GM13977 (cell line): ENCODE results near the gene PEAK1.

Source experiments
- DNase-seq: peaks from one replicate; pipeline ENCODE4 v3.0.0; 2012; ENCODE audit warnings: low spot score
- in situ Hi-C: fragments of 300-500 bp; cut with MboI; formaldehyde crosslinking; loops from one replicate; pipeline ENCODE4 v1.12.0; 2022; ENCODE audit warnings: low sequenced_read_pairs, low pct_unique_long_range_greater_than_20kb, mixed read lengths, inconsistent platforms; ENCODE audit not compliant: unreplicated experiment
- TF ChIP-seq, protein P1 (sequence below): IDR thresholded peaks from 2 replicates; pipeline ENCODE4 v1.5.1; 2012; ENCODE audit warnings: mild to moderate bottlenecking, control low read depth; ENCODE audit not compliant: insufficient read depth; ENCODE audit errors: extremely low read depth, missing control alignments

Gene PEAK1

DNA sequence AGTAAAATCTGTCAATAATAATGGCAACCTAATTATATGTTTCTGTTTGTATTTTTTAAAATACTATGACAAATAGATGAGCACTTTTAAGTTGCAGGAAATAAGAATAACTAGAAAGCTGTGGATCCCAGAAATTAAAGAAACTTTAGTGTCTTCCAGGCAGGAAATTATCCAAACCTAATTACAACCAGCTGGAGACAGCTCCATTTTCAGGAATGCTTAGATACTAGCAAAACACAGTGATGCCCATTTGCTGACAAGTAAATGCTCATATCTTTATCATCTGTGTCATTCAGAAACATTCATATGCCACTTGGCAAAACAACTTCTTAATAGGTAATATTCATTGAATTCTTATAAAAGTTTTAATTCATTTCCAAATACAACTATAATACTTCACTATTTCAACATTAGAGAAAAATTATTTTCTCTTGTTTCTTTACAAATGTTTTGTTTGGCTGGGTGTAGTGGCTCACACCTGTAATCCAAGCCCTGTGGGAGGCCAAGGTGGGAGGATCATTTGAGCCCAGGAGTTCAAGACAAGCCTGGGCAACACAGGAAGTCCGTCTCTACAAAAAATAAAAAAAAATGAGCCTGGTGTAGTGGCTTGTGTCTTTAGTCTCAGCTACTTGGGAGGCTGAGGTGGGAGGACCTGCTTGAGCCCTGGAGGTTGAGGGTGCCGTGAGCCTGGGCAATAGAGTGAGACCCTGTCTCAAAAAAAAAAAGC lies 179.9 kb downstream of the PEAK1 start:
- in situ Hi-C loops, result no loop called here
- TF ChIP-seq, protein P1, sequence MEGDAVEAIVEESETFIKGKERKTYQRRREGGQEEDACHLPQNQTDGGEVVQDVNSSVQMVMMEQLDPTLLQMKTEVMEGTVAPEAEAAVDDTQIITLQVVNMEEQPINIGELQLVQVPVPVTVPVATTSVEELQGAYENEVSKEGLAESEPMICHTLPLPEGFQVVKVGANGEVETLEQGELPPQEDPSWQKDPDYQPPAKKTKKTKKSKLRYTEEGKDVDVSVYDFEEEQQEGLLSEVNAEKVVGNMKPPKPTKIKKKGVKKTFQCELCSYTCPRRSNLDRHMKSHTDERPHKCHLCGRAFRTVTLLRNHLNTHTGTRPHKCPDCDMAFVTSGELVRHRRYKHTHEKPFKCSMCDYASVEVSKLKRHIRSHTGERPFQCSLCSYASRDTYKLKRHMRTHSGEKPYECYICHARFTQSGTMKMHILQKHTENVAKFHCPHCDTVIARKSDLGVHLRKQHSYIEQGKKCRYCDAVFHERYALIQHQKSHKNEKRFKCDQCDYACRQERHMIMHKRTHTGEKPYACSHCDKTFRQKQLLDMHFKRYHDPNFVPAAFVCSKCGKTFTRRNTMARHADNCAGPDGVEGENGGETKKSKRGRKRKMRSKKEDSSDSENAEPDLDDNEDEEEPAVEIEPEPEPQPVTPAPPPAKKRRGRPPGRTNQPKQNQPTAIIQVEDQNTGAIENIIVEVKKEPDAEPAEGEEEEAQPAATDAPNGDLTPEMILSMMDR, result no peak
- no peak for DNase-seq

- TF ChIP-seq, protein P1, result no peak
- no peak for DNase-seq
- in situ Hi-C loops, result no loop called here
Observed at GRCh38 chr15:77235566-77235965, 184.3 kb downstream of the PEAK1 start.

GRCh38 chr15:77228828-77229227 lies 191.1 kb downstream of the PEAK1 start:
- in situ Hi-C loops, result no loop called here
- TF ChIP-seq, protein P1, result no peak
- no peak for DNase-seq

DNA sequence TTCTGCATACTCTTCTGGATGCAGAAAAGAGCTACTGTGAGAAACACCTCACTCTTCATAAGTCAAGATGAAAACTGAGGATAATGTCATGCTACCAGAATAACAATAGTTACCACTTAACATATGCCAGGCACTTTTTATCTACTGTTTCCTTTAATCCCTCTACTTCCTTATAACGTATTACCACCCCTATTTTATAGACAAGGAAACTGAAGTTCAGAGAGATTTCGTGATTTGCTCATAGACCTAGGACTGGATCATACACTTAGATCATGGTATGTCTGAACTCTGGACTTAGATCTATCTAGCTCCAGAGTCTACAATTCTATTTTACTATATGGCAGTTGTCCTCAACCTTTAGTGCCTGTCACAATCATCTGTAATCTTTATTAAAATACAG lies 193.3 kb downstream of the PEAK1 start:
- no peak for DNase-seq
- TF ChIP-seq, protein P1, result no peak
- in situ Hi-C loops, result no loop called here

GRCh38 chr15:77225646-77226045 lies 194.3 kb downstream of the PEAK1 start:
- TF ChIP-seq, protein P1, result no peak
- in situ Hi-C loops, result no loop called here
- DNase-seq, result no peak

DNA sequence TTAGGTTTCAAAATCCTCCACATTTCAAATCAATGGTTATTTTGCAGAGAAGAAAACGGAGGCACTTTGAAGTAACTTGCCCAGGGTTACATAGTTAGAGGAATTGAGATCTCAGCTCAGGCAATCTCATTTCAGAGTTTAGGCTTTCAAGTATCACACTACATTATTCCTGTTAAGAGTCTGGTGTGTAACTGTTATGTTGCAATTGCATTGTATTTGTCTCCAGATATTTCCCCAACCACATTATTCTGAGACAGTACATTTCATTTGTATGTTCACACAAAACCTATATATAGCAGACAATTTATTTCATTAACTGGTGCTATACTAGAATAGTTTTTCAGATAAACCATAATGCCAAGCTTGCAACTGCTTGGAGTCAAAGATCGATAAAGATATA lies 194.8 kb downstream of the PEAK1 start:
- TF ChIP-seq, protein P1, result no peak
- in situ Hi-C loops, result no loop called here
- DNase-seq, result no peak
